ENCODE data around the gene SLC39A1. TPM values are rescaled to one million over a fixed set of nuclear protein-coding genes. Genes with fewer than 3 reads are reported as not detected.

SLC39A1 gene
- polyA plus RNA-seq, 1 experiment, result 84.0 TPM

GRCh38 chr1:153945795-153946621, 17.3 kb downstream of the SLC39A1 start:
- no peaks in the 10 kb centered on the region; the same call in 1 of the 2 replicates for H3K9me3 ChIP-seq (ENCODE audit: control insufficient read depth, insufficient read depth, low read length)
- no peaks in the 10 kb centered on the region for H3K27me3 ChIP-seq (ENCODE audit: control insufficient read depth, insufficient read depth, low read length)
- CTCF ChIA-PET, result interaction anchor here (0.5 to 3.8 kb wide), 26 partner anchors 9 to 594 kb away, joined by 3 to 19 read pairs (median 5); partner anchors contain the start of genes RAB13 and SLC39A1
- POLR2A ChIA-PET, result interaction anchor here (0.6 to 2.6 kb wide), 16 partner anchors 10 to 275 kb away, joined by 3 to 19 read pairs (median 5); partner anchors contain the start of genes CREB3L4, CRTC2, GATAD2B and JTB
- DNase-seq (ENCODE audit: low read depth, low spot score), result no peak
- TF ChIP-seq CTCF (IDR thresholded peaks at IDR 0.05; ENCODE audit: low read depth, low read length), result no peak
- peak overlapping the region; percentile 61 for H3K27ac ChIP-seq (ENCODE audit: low read depth, low read length)
- H3K4me3 ChIP-seq (ENCODE audit: low read depth, low read length), result peak overlapping the region; percentile 86

GRCh38 chr1:153945131-153945794, 18.1 kb downstream of the SLC39A1 start:
- POLR2A ChIA-PET, result interaction anchor here (0.8 to 2.6 kb wide), 7 partner anchors 11 to 45 kb away, joined by 3 to 19 read pairs (median 7); partner anchors contain the start of genes CREB3L4, CRTC2, JTB and RPS27

GRCh38 chr1:153944827-153945117, 18.6 kb downstream of the SLC39A1 start:
- no peaks in the 10 kb centered on the region; the same call in 1 of the 2 replicates for H3K9me3 ChIP-seq (ENCODE audit: control insufficient read depth, insufficient read depth, low read length)
- CTCF ChIA-PET, result interaction anchor here (1.3 to 3.8 kb wide), 3 partner anchors 42 to 147 kb away, joined by 3 to 19 read pairs (median 6); partner anchors contain the start of gene RAB13
- no peak for DNase-seq (ENCODE audit: low read depth, low spot score)
- no peak for TF ChIP-seq CTCF (IDR thresholded peaks at IDR 0.05; ENCODE audit: low read depth, low read length)
- H3K27me3 ChIP-seq (ENCODE audit: control insufficient read depth, insufficient read depth, low read length), result no peaks in the 10 kb centered on the region
- peak overlapping the region; percentile 86 for H3K4me3 ChIP-seq (ENCODE audit: low read depth, low read length)
- POLR2A ChIA-PET, result interaction anchor here (0.7 to 2.6 kb wide), 3 partner anchors 11 to 46 kb away, joined by 3 to 11 read pairs (median 8); partner anchors contain the start of genes CREB3L4 and RPS27
- no peak overlapping the region for H3K27ac ChIP-seq (ENCODE audit: low read depth, low read length)

More at GRCh38 chr1:153945131-153945794, 18.1 kb downstream of the SLC39A1 start:
- H3K9me3 ChIP-seq (ENCODE audit: control insufficient read depth, insufficient read depth, low read length), result no peaks in the 10 kb centered on the region; the same call in 1 of the 2 replicates
- no peaks in the 10 kb centered on the region for H3K27me3 ChIP-seq (ENCODE audit: control insufficient read depth, insufficient read depth, low read length)
- no peak for TF ChIP-seq CTCF (IDR thresholded peaks at IDR 0.05; ENCODE audit: low read depth, low read length)
- CTCF ChIA-PET, result interaction anchor here (1.3 to 3.8 kb wide), 3 partner anchors 9 to 147 kb away, joined by 3 to 19 read pairs (median 7); no protein-coding TSS in a partner anchor
- peak overlapping the region; percentile 61 for H3K27ac ChIP-seq (ENCODE audit: low read depth, low read length)
- no peak for DNase-seq (ENCODE audit: low read depth, low spot score)
- peak overlapping the region; percentile 86 for H3K4me3 ChIP-seq (ENCODE audit: low read depth, low read length)

GRCh38 chr1:153944005-153944826, 19.1 kb downstream of the SLC39A1 start:
- no peak for DNase-seq (ENCODE audit: low read depth, low spot score)
- H3K9me3 ChIP-seq (ENCODE audit: control insufficient read depth, insufficient read depth, low read length), result no peaks in the 10 kb centered on the region; the same call in 1 of the 2 replicates
- H3K4me3 ChIP-seq (ENCODE audit: low read depth, low read length), result no peak overlapping the region
- no peak overlapping the region for H3K27ac ChIP-seq (ENCODE audit: low read depth, low read length)
- TF ChIP-seq CTCF (IDR thresholded peaks at IDR 0.05; ENCODE audit: low read depth, low read length), result no peak
- POLR2A ChIA-PET, result interaction anchor here (0.7 to 2.6 kb wide), 6 partner anchors 12 to 217 kb away, joined by 3 to 11 read pairs (median 6); partner anchors contain the start of genes CREB3L4, RPS27 and SLC39A1
- CTCF ChIA-PET, result interaction anchor here (1.3 to 3.8 kb wide), 3 partner anchors 42 to 146 kb away, joined by 3 to 19 read pairs (median 6); partner anchors contain the start of gene RAB13
- H3K27me3 ChIP-seq (ENCODE audit: control insufficient read depth, insufficient read depth, low read length), result no peaks in the 10 kb centered on the region
